WTC11 (cell line): Measurements from ENCODE around the gene CLEC2A. TPM values are rescaled to one million over a fixed set of nuclear protein-coding genes. Genes with fewer than 3 reads are reported as not detected.

ENCODE experiments used
- ATAC-seq: fragments of 200-7000 bp; cut with Tn5 transposase; 2 replicates; pipeline ENCODE4 v1.10.0; 2021; ENCODE audit warnings: mild to moderate bottlenecking, moderate library complexity
- CTCF ChIA-PET: fragments of 300-600 bp; sonication (Branson Sonifier 250); formaldehyde crosslinking; loops from one replicate; lab custom pipeline; 2021; ENCODE audit warnings: antibody characterized with exemption; lab: Charles Lee
- POLR2A ChIA-PET: fragments of 350-600 bp; sonication (Branson Sonifier 250); formaldehyde crosslinking; loops from one replicate; lab custom pipeline; 2021; ENCODE audit warnings: antibody characterized with exemption; lab: Charles Lee
- DNase-seq: peaks from one replicate; pipeline ENCODE4 v3.0.0; 2021; ENCODE audit warnings: low spot score
- H3K27ac Mint-ChIP-seq: 2 replicates; pipeline ENCODE4 v1.8.0; 2021; ENCODE audit warnings: mixed read lengths
- H3K27me3 Mint-ChIP-seq: 2 replicates; pipeline ENCODE4 v1.8.0; 2021; ENCODE audit warnings: low read depth, mild to moderate bottlenecking, moderate library complexity, mixed read lengths
- H3K36me3 Mint-ChIP-seq: 2 replicates; pipeline ENCODE4 v1.8.0; 2021; ENCODE audit warnings: mixed read lengths
- H3K4me1 Mint-ChIP-seq: 2 replicates; pipeline ENCODE4 v1.8.0; 2022; ENCODE audit warnings: mixed read lengths
- H3K4me3 Mint-ChIP-seq: 2 replicates; pipeline ENCODE4 v1.8.0; 2021; ENCODE audit warnings: mild to moderate bottlenecking, moderate library complexity, mixed read lengths
- H3K9me3 Mint-ChIP-seq: 2 replicates; pipeline ENCODE4 v1.8.0; 2021; ENCODE audit warnings: mixed read lengths
- CREB1 ChIP-seq: sonication (generic); formaldehyde crosslinking; IDR thresholded peaks from 2 replicates; pipeline ENCODE4 v1.8.0; 2023; ENCODE audit warnings: mild to moderate bottlenecking, missing genetic modification reagents
- FOXP1 ChIP-seq: sonication (generic); formaldehyde crosslinking; IDR thresholded peaks from 2 replicates; pipeline ENCODE4 v1.8.0; 2022; ENCODE audit warnings: missing genetic modification reagents, mild to moderate bottlenecking, moderate library complexity, borderline replicate concordance
- JAZF1 ChIP-seq: fragments of 250-450 bp; sonication (Bioruptor Pico); IDR thresholded peaks from 2 replicates; pipeline ENCODE4 v1.9.0; 2021; ENCODE audit warnings: moderate library complexity, mild to moderate bottlenecking, inconsistent platforms
- MXD4 ChIP-seq: fragments of 250-450 bp; sonication (Bioruptor Pico); IDR thresholded peaks from 2 replicates; pipeline ENCODE4 v1.8.0; 2021; ENCODE audit warnings: mild to moderate bottlenecking, moderate library complexity, borderline replicate concordance
- MYBL2 ChIP-seq: sonication (generic); formaldehyde crosslinking; IDR thresholded peaks from 2 replicates; pipeline ENCODE4 v1.8.1; 2023; ENCODE audit warnings: mild to moderate bottlenecking, moderate library complexity, missing genetic modification reagents
- NFATC4 ChIP-seq: fragments of 250-450 bp; sonication (Bioruptor Pico); IDR thresholded peaks from 2 replicates; pipeline ENCODE4 v1.9.0; 2021; ENCODE audit warnings: mild to moderate bottlenecking
- NFYB ChIP-seq: sonication (generic); formaldehyde crosslinking; conservative IDR thresholded peaks from 2 replicates; pipeline ENCODE4 v1.8.0; 2022; ENCODE audit warnings: low read depth, missing genetic modification reagents
- NR1H2 ChIP-seq: sonication (generic); formaldehyde crosslinking; IDR thresholded peaks from 2 replicates; pipeline ENCODE4 v1.9.0; 2021; ENCODE audit warnings: mild to moderate bottlenecking, moderate library complexity, missing genetic modification reagents
- RORB ChIP-seq: fragments of 250-450 bp; sonication (Bioruptor Pico); IDR thresholded peaks from 2 replicates; pipeline ENCODE4 v1.9.0; 2021; ENCODE audit warnings: mild to moderate bottlenecking
- SOX15 ChIP-seq: fragments of 250-450 bp; sonication (Bioruptor Pico); IDR thresholded peaks from 2 replicates; pipeline ENCODE4 v1.9.0; 2021; ENCODE audit warnings: mild to moderate bottlenecking
- SP1 ChIP-seq: sonication (generic); formaldehyde crosslinking; conservative IDR thresholded peaks from 2 replicates; pipeline ENCODE4 v1.8.1; 2022; ENCODE audit warnings: missing genetic modification reagents
- TCF7 ChIP-seq: sonication (generic); formaldehyde crosslinking; IDR thresholded peaks from 2 replicates; pipeline ENCODE4 v1.8.0; 2022; ENCODE audit warnings: mild to moderate bottlenecking, low read depth, missing genetic modification reagents, moderate library complexity
- TEAD4 ChIP-seq: sonication (generic); formaldehyde crosslinking; IDR thresholded peaks from 2 replicates; pipeline ENCODE4 v1.8.0; 2022; ENCODE audit warnings: mild to moderate bottlenecking, missing genetic modification reagents
- ZNF219 ChIP-seq: sonication (generic); formaldehyde crosslinking; IDR thresholded peaks from 2 replicates; pipeline ENCODE4 v1.8.0; 2023; ENCODE audit warnings: missing genetic modification reagents, mild to moderate bottlenecking, borderline replicate concordance
- ZNF263 ChIP-seq: sonication (generic); formaldehyde crosslinking; IDR thresholded peaks from 2 replicates; pipeline ENCODE4 v1.8.1; 2022; ENCODE audit warnings: low read depth, mild to moderate bottlenecking, moderate library complexity, missing genetic modification reagents
- ZNF423 ChIP-seq: fragments of 250-450 bp; sonication (Bioruptor Pico); IDR thresholded peaks from 2 replicates; pipeline ENCODE4 v2.1.2; 2022; ENCODE audit warnings: mild to moderate bottlenecking, moderate library complexity
- total RNA-seq: library from RNA; stranded (reverse); gene quantifications from 3 replicates; pipeline ENCODE4 v1.2.3, GENCODE V29; 2021
- TF ChIP-seq, protein P1 (sequence below): sonication (generic); formaldehyde crosslinking; IDR thresholded peaks from 2 replicates; pipeline ENCODE4 v1.8.0; 2022; ENCODE audit warnings: missing genetic modification reagents
- TF ChIP-seq, protein P2 (sequence below): sonication (generic); formaldehyde crosslinking; conservative IDR thresholded peaks from 2 replicates; pipeline ENCODE4 v1.8.1; 2023; ENCODE audit warnings: mild to moderate bottlenecking, low read depth, missing genetic modification reagents, moderate library complexity
- TF ChIP-seq, protein P3 (sequence below): sonication (generic); formaldehyde crosslinking; IDR thresholded peaks from 2 replicates; pipeline ENCODE4 v1.8.1; 2022; ENCODE audit warnings: low read depth, mild to moderate bottlenecking, moderate library complexity, missing genetic modification reagents, borderline replicate concordance
- TF ChIP-seq, protein P4 (sequence below): fragments of 250-450 bp; sonication (Bioruptor Pico); IDR thresholded peaks from 2 replicates; pipeline ENCODE4 v1.9.0; 2021; ENCODE audit warnings: mild to moderate bottlenecking

CLEC2A gene
- total RNA-seq, 1 experiment from 2014 or later = 3.5 TPM

DNA sequence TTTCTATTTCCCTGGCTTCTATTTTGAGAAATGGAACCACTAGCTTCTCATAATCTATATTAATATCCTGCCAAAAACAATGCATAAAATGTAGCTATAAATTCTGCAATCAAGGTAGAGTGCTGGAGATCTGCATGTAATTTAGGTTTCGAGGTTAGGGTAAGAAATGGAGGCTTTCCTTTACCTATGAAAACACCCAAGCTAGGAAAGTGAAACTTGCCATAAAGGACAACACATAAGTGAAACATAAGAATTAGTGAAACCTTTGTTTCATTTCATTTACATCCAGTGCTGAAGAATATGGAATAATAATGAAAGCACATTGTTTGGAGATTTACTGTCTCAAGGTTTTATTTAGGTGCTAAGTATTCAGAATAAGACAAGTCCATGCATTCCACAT, 9.7 kb downstream of the CLEC2A start:
- ChIA-PET POLR2A (no interaction called here), CTCF (no interaction called here)
- Mint-ChIP-seq H3K4me3 (no peak overlapping the region), H3K36me3 (peaks cover 7% of the 10 kb centered on the region; the same call in 1 of the 2 replicates), H3K9me3 (peaks cover 28% of the 10 kb centered on the region), H3K27me3 (peaks cover 6% of the 10 kb centered on the region), H3K4me1 (peaks cover 2% of the 10 kb centered on the region; the same call in 1 of the 2 replicates), H3K27ac (no peak overlapping the region)
- ATAC-seq (no peak), DNase-seq (no peak)
- no peak for TF ChIP-seq ZNF423 (CRISPR knock-in tag)
- no peak for TF ChIP-seq TEAD4 (CRISPR knock-in tag)
- no peak for TF ChIP-seq MYBL2 (CRISPR knock-in tag)
- no peak for TF ChIP-seq SP1
- TF ChIP-seq, protein P1, sequence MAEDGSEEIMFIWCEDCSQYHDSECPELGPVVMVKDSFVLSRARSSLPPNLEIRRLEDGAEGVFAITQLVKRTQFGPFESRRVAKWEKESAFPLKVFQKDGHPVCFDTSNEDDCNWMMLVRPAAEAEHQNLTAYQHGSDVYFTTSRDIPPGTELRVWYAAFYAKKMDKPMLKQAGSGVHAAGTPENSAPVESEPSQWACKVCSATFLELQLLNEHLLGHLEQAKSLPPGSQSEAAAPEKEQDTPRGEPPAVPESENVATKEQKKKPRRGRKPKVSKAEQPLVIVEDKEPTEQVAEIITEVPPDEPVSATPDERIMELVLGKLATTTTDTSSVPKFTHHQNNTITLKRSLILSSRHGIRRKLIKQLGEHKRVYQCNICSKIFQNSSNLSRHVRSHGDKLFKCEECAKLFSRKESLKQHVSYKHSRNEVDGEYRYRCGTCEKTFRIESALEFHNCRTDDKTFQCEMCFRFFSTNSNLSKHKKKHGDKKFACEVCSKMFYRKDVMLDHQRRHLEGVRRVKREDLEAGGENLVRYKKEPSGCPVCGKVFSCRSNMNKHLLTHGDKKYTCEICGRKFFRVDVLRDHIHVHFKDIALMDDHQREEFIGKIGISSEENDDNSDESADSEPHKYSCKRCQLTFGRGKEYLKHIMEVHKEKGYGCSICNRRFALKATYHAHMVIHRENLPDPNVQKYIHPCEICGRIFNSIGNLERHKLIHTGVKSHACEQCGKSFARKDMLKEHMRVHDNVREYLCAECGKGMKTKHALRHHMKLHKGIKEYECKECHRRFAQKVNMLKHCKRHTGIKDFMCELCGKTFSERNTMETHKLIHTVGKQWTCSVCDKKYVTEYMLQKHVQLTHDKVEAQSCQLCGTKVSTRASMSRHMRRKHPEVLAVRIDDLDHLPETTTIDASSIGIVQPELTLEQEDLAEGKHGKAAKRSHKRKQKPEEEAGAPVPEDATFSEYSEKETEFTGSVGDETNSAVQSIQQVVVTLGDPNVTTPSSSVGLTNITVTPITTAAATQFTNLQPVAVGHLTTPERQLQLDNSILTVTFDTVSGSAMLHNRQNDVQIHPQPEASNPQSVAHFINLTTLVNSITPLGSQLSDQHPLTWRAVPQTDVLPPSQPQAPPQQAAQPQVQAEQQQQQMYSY (CRISPR knock-in tag) = no peak
- no peak for TF ChIP-seq NFYB
- TF ChIP-seq, protein P2, sequence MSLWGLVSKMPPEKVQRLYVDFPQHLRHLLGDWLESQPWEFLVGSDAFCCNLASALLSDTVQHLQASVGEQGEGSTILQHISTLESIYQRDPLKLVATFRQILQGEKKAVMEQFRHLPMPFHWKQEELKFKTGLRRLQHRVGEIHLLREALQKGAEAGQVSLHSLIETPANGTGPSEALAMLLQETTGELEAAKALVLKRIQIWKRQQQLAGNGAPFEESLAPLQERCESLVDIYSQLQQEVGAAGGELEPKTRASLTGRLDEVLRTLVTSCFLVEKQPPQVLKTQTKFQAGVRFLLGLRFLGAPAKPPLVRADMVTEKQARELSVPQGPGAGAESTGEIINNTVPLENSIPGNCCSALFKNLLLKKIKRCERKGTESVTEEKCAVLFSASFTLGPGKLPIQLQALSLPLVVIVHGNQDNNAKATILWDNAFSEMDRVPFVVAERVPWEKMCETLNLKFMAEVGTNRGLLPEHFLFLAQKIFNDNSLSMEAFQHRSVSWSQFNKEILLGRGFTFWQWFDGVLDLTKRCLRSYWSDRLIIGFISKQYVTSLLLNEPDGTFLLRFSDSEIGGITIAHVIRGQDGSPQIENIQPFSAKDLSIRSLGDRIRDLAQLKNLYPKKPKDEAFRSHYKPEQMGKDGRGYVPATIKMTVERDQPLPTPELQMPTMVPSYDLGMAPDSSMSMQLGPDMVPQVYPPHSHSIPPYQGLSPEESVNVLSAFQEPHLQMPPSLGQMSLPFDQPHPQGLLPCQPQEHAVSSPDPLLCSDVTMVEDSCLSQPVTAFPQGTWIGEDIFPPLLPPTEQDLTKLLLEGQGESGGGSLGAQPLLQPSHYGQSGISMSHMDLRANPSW (CRISPR knock-in tag) = no peak
- no peak for TF ChIP-seq ZNF219
- TF ChIP-seq JAZF1 (CRISPR knock-in tag) = no peak
- no peak for TF ChIP-seq CREB1 (CRISPR knock-in tag)
- TF ChIP-seq, protein P3, sequence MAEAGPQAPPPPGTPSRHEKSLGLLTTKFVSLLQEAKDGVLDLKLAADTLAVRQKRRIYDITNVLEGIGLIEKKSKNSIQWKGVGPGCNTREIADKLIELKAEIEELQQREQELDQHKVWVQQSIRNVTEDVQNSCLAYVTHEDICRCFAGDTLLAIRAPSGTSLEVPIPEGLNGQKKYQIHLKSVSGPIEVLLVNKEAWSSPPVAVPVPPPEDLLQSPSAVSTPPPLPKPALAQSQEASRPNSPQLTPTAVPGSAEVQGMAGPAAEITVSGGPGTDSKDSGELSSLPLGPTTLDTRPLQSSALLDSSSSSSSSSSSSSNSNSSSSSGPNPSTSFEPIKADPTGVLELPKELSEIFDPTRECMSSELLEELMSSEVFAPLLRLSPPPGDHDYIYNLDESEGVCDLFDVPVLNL (CRISPR knock-in tag) = no peak
- TF ChIP-seq MXD4 (CRISPR knock-in tag) = no peak
- no peak for TF ChIP-seq FOXP1 (CRISPR knock-in tag)
- TF ChIP-seq SOX15 = no peak

DNA sequence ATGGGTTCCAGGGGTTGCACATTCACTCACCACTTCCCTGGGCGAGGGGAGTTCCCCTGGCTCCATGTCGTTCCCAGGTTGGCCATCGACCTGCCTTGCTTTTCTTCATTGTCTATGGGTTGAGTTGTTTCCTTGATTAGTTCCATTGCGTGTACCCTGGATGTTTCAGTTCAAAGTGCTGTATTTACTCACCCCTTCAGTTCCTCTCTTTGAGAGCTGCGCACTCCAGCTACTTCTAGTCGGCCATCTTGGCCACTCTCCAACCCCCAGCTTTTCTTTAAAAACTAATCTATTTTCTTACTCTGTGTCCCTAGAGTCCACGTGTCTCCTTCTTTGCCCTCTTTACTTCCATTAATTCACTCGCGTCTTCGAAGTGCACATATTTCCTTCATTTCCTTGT, 11.7 kb downstream of the CLEC2A start:
- no peaks in the 10 kb centered on the region for H3K4me1 Mint-ChIP-seq
- H3K36me3 Mint-ChIP-seq = peaks cover 7% of the 10 kb centered on the region; the same call in 1 of the 2 replicates
- H3K9me3 Mint-ChIP-seq = peaks cover 28% of the 10 kb centered on the region
- no peak overlapping the region for H3K27ac Mint-ChIP-seq
- CTCF ChIA-PET = interaction anchor here (1.3 kb wide), 1 partner anchor 170 kb away, joined by 3 read pairs; no protein-coding TSS in a partner anchor
- no peak for DNase-seq
- POLR2A ChIA-PET = no interaction called here
- H3K27me3 Mint-ChIP-seq = peaks cover 6% of the 10 kb centered on the region
- no peak overlapping the region for H3K4me3 Mint-ChIP-seq
- no peak for ATAC-seq
- TF ChIP-seq, protein P3 (CRISPR knock-in tag) = no peak
- TF ChIP-seq RORB (no peak), ZNF263 (CRISPR knock-in tag) (no peak), NR1H2 (CRISPR knock-in tag) (no peak), TCF7 (no peak), NFATC4 (no peak)
- TF ChIP-seq, protein P4, sequence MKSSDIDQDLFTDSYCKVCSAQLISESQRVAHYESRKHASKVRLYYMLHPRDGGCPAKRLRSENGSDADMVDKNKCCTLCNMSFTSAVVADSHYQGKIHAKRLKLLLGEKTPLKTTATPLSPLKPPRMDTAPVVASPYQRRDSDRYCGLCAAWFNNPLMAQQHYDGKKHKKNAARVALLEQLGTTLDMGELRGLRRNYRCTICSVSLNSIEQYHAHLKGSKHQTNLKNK (CRISPR knock-in tag) = no peak
